ENCODE data around the gene ARL13B.

GRCh38 chr3:94020293-94020692, 40.3 kb downstream of the ARL13B start:
- TF ChIP-seq, protein P1, sequence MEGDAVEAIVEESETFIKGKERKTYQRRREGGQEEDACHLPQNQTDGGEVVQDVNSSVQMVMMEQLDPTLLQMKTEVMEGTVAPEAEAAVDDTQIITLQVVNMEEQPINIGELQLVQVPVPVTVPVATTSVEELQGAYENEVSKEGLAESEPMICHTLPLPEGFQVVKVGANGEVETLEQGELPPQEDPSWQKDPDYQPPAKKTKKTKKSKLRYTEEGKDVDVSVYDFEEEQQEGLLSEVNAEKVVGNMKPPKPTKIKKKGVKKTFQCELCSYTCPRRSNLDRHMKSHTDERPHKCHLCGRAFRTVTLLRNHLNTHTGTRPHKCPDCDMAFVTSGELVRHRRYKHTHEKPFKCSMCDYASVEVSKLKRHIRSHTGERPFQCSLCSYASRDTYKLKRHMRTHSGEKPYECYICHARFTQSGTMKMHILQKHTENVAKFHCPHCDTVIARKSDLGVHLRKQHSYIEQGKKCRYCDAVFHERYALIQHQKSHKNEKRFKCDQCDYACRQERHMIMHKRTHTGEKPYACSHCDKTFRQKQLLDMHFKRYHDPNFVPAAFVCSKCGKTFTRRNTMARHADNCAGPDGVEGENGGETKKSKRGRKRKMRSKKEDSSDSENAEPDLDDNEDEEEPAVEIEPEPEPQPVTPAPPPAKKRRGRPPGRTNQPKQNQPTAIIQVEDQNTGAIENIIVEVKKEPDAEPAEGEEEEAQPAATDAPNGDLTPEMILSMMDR (conservative IDR thresholded peaks at IDR 0.05; ENCODE audit: low read depth, low read length) = no peak
- no peak for TF ChIP-seq CEBPB (IDR thresholded peaks at IDR 0.05; ENCODE audit: low read depth, low read length)

Measured in IMR-90 (cell line).